Daoy (cell line): ENCODE data around the gene FNIP2. TPM values are rescaled to one million over a fixed set of nuclear protein-coding genes. Genes with fewer than 3 reads are reported as not detected.
"Not testable (repeated sequence)": the region's sequence is repeated elsewhere in the genome, so short reads cannot be mapped to it uniquely, and the experiment has no call there.

Experiments
- DNase-seq: peaks from one replicate; pipeline ENCODE4 v3.0.0-alpha.2; 2015; ENCODE audit warnings: low read depth
- total RNA-seq: library from RNA; depleted of rRNA; stranded (reverse); fragments of >200 nt; shearing (Covaris generic); gene quantifications from 2 replicates; pipeline ENCODE4 v1.2.3, GENCODE V29; 2014

The FNIP2 gene
- total RNA-seq, 1 experiment from 2014 or later, result 12.5 TPM

DNA sequence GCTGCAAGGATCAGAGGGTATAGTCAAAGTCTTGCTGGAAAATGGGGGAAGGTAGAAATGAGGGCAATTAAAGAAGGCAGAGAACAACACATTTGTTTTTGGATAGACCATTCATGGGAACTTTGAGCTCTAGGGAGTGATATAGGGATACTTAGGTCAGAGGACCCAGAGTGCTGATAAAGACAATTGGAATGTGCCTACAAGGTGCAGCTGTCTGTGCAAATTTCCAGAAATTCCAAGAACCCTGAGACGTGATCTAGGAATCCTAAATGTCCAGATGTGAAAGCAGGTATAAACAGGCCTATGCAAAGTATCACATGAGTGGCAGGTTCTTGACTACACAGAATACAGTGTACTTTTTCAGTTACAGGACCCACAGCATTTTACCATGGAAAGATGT lies 24.2 kb downstream of the FNIP2 start:
- DNase-seq, result no peak

DNA sequence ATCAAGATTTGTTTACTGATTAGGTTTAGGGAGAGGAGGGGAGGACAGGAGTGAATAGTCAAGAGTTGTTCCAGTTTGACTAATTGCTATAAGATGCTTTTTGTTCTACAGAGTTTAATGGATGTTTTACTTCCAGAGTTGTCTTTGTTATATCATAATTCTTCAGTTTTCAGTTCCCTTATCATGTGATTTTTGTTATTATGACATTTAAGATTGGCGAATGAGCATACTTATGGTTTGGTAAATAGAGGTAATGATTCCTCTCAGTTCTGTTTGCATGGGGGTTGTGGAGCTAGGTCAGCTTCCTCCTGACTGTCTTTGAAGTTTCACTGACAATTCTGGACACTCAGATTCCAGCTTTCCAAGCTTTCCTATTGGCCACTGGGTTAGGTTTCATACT lies 24.6 kb downstream of the FNIP2 start:
- not testable (repeated sequence) for DNase-seq

DNA sequence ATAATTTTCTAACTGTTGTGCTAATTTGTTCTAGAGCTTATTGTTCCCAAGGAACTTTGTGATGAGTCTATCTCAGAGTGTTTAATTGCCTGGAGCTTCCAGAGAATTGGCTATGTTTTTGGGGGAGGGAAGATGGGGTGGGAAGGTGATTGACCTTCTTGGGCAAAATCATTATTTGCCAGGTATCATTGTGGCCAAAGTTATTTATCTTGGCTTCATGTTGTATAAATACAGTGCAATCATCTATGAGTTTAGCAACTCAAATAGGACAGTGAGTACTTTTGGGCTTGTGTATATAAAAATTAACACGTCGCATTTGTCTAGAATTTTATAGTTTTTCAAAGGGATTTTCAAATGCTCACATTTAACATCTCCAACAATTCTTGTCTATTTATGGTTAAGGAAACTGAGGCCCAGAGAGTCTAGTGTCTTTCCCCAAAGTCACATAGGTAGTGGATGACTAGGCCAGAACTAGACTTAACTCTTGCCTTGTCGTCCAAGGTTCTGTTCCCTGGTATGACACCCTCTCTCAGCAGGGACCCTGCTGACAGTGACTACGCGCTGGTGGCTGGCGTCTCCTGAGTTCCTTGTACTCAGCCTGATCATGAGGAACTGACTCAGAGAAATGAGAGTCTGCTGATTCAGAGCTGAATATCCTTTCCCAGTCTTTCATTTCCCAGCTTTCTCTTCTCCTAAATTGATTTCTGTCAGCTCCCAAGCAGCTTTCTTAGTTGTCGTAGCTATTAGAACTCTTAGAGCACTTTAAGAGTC lies 27.7 kb downstream of the FNIP2 start:
- DNase-seq, result peak; percentile 20

DNA sequence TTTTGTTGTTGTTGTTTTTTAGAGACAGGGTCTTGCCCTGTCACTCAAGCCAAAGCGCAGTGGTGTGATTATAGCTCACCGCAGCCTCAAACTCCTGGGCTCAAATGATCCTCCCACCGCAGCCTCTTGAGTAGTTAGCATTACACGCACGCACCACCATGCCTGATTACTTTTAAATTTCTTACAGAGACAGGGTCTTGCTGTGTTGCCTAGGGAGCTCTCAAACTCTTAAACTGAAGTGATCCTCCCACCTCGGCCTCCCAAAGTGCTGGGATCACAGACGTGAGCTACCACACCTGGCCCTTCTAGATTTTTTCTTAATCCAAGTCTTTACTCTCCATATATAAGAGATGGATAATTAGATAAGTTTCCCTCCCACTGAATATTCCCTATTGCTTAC lies 29.2 kb downstream of the FNIP2 start:
- no peak for DNase-seq

DNA sequence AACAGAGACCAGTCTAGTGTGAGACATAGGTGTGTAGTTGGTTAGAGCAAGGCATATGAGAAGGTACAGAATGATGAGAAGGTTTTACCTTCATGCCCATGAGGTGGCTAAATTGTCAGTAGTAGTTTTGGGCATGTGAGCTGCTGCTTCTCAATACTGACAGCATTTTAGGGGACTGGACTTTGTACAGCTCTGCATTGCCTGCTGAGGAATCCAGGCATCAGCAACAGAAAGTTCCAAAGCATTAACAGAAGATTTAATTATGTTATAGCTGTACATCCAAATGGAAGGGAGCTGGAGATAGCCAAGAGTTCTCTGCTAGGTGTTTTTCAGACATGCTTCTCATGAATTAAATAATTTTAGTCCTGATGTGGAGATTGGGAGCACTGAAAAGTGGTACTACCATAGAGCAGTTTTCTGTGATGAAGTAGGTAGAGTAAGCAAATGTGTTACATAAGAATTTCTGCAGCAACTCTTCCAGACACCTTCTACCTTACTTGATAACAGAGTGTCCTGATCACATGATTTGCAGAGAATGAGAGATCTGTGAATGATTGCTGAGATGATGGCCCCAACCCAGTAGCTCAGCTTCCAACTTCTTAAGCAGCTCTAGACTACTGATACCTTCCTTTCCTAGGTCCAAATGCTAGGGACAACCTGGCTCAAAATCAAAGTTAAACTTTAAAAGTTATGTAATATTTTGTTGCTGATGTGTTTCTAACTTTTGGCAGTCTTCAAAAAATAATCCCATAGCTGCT lies 30.4 kb downstream of the FNIP2 start:
- DNase-seq, result no peak

DNA sequence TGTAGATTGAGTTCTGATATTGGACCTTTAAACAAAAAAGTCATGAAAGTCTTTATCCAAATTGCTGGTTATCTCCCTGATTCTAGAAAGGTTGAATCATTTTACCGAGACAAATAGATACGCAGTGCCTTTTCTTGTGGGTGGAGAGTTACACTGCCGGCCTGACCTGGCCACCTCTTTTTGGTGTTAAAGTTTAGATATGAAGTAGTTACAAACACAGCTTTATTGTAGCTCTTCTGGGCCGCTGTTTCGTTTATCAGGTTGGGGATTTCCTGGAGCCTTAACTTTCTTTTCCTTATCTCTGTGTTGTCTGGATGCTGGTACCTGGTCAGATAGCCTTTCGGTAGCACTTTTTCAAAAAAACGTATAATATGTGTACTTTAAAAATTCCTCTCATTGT lies 31.0 kb downstream of the FNIP2 start:
- DNase-seq, result no peak

DNA sequence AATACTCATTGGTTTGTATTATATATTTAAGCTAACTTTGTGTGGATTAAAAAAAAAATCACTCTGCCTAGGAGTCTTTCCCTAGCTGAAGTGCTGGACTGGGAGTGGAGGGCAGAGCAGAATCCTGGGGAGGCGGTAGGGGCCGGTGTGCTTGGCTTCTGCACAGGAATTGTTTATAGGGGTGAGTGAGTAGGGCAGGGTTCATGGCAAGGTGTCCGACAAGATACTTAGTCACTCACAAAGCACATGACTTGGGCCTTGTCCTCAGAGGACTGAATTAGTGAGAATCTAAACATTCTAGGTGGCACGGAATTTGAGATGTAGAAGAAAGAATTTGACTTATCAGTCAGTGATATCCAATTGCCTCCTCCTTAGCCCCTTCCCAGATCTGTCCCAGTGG lies 32.2 kb downstream of the FNIP2 start:
- DNase-seq, result peak; percentile 13

DNA sequence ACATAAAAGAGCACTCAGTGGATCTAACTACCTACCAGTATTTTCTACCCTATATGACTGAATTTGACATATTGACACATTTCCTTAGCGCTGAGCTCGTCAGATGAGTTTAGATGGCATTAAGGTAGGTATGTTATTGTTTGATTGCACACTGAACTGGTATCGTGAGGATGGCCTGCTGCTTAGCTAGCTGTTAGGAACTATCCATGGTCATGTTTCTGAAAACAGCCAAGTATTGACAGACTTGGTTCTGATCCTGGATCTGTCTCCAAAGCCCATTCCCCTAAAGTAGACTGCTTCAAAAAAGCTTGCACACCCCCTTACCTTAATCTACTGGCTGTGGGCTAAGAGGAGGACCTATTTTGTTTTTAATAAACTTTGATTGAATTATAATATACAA lies 32.9 kb downstream of the FNIP2 start:
- no peak for DNase-seq

DNA sequence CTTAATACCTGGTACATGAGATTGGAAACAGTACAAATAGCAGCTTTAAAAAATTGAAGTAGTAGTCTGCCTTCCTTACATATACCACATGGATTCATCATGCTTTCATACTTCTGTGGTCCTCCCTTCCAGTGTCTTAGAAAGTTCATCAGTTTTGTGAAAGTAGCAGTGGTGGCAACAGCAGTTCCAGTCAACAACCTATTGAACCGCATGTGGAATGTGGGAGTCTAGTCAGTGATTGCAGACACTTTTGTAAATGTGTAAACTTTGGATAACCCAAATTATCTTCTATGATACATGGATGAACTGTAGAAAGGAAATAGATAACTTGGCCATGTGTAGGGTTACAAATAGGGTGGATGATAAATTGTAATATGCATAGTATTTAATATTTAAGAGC lies 34.1 kb downstream of the FNIP2 start:
- DNase-seq, result no peak

DNA sequence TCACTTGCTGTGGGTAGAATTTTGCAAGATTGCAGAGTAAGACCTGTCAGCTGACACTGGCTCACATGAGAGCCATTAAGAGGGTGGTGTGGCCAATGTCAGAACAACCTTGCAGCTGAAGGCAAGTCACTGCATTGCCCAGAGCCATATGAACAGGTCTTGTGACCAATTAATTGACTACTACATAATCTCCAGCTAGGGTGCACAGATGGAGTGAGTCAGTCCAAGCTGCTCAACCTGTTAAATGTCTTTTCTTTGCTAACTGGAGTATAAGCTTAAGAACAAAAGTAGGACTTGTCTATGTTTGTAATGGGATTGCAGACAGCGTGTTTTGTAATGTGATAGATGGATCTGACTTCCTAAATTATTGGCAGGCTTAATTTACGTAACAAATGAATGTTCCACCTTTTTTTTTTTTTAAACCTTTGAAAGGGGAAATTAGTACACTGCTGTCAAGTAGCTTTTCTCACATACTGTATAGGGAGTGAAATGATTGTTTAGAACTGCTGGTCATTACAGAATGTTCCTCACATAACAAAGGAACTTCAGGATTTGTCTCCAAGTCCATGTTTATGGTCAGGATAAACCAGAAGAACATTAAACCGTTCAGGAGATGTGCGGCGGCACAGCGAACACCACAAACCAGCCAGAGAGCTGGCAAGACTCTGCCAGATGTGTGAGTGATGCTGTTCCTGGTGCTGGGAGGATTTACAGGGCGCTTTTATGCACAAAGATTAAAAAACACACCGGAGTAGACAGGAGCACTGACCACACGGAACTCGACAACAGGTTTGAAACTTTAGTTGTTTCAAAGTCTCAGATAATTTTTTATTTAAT lies 37.0 kb downstream of the FNIP2 start:
- no peak for DNase-seq

DNA sequence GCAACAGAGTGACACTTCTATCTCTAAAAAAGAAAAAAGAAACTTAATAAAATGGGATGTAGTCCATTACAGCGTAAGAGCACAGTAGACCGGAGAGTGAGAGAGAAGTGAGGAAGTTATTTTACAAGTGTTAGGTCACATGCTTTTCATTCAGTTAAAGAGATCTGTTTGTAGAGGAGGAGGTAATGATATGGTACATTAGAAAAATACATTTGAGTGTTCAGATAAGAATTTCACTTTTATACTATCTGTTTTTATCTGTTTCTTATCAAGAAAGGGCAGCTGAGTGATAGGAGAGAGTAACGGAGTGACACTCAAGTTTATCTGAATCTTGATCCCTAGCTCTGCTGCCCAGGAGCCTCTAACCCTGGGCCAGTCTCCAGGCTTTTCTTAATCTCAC lies 38.9 kb downstream of the FNIP2 start:
- no peak for DNase-seq

DNA sequence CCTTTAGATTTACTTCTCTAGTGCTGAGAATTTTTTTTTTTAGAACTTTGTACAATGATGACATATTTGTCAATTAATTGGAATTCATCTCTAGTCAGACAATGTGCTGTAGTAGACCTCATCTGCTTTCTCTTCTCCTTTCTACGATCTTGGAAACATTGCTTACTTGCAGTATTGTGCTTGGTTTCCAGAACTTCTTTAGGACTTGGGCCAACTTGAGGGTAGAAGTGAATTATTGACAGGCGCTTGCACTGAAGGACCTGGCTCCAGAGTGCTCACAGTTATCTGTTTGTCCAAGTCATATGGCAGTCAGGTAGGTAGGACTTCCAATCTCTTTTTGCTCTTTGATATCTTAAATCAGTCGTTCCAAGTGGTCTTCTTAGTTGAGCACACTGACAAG lies 39.6 kb downstream of the FNIP2 start:
- no peak for DNase-seq

DNA sequence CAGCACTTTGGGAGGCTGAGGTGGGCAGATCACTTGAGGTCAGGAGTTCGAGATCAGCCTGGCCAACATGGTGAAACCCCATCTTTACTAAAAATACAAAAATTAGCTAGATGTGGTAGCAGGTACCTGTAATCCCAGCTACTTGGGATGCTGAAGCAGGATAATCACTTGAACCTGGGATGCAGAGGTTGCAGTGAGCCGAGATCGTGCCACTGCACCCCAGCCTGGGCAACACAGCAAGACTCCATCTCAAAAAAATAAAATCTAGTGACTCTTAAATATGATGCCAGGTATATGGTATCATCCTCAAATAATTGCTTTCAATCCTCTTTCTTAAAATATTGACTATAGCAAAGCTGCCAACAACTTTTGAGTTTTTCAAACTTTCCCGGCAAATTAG lies 40.4 kb downstream of the FNIP2 start:
- DNase-seq, result not testable (repeated sequence)

DNA sequence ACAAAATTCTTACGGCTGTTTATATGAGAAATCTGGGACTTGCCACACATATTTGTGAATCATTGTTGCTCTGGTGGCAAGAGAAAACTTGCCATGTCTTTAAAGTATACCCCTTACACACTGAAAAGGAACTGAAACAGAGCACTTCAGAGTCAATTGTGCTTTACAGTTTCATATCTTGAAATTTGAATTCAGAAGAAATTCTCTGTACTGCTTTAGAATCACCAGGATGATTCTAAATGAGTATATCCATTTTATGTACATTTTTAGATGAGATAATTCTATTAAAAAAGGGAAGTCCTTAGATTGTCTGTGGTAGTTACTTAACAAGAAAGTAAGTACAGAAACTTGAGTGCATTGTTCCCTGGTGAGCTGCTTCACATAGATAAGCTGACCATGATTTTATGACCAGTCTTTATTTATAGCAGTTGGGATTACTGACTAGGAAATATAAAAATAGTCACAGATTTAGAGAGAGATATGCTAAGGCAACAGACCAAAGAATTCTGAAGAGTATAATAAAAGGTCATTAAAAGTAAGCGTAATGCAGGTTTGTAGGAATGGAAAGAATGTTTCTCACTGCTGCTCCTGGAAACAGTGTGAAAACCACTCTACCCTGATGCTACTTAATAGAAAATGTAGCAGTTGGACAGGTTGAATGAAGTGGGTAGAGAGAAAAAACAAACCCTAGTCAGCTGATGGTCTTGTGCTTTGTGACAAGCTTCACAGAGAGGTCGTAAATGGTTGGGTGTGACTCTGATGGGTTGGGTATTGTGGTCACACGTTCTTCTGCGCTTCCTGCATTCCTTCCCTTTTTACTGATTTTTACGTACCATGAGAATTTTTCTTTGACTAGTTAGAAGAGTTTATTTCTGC lies 41.0 kb downstream of the FNIP2 start:
- peak; percentile 75 for DNase-seq

DNA sequence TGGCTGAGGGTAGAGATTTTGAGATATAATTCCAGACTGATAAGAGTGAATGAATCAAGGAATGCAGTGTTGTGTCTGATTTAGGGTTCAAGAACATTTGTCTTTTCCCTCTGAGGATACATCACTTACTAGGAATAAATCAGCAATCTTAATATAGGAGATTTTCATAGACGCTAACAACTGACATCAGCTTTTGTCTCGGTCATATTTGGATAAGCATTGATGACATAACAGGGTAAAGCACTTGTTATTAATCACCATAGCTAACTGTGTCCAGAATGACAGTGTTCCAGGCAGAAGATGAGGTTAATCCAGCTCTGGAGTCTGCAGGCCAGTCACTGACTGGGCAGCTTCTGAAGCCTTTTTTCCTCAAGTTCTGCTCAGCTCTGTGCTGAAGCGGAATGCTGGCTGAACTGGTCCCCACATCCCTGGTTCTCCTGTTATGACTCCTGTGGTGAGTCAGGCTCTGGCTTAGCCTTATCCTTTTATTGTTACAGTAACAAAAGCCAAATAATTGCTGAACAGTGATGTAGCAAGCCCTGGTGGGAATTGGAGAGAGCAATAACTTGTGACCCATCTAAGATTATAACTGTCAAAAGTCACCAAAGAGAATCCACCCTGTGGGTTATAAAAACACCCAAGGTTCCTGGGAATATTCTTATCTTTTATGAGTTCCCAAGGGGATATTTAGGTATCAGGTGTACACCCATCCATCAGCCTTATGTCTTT lies 41.8 kb downstream of the FNIP2 start:
- peak; percentile 90 for DNase-seq

DNA sequence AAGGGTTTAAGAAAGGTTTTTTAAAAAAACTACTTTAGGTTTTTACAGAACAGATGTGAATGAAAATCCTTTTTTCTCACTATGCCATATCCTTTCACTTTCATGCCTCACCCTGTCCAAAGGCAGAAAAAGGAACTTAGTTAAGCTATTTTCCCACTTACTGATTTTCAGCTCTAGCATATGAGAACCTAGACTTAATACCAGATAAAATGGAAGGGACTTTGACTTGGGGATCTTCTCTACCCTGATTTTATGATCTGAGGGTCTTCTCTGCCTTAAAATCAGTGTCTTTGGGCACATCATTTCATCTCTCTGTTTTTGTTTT lies 42.4 kb downstream of the FNIP2 start:
- no peak for DNase-seq

DNA sequence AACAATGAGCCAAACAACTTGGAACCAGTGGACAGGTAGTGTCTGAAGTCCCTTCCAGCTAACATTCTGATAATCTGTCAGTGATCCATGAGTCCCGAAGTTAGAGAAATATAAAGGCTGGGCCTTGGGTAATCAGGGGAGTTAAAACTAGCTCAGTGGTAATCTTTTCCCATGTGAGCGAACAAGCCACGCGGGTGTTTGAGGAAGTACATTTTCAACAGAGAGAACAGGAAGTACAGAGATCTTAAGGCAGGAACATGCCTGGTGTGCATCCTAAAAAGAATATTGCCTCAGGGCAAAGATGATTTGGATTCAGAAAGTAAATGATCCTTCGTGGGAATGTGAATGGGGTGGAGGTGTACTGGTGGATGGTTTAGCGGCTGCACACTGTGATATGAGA lies 42.9 kb downstream of the FNIP2 start:
- DNase-seq, result no peak

DNA sequence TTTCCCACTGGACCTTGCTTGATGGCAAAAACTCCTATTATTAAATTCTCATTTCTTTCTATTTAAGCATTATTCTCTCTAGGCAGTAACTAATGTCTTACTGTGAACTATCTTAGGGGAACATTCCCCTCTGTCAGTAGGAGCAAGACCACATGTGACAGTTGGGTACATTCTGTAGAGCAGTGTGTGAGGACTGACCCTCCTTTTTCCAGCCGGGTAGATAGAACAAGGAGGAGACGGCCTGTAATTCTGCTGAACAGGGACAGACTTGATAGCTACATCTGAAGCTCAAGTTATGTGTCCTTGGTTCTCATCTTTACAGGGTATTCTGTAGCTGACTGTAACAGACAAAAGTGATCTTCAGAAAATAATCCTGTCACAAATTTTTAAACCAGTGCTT lies 43.3 kb downstream of the FNIP2 start:
- no peak for DNase-seq

DNA sequence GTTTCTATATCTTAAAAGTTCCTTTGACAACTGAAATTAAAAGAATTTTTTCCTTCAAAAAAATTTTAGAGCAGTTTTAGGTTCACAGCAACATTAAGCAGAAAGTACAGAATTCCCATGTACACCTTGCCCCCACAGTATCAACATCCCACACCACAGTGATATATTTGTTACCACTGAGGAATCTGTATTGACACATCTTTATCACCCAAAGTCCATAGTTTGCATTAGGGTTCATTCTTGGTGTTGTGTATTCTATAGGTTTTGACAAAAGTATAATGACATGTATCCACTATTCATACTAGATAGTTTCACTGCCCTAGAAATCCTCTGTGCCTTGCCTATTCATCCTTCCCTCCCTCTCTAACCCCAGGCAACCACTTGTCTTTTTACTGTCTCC lies 43.7 kb downstream of the FNIP2 start:
- DNase-seq, result no peak

DNA sequence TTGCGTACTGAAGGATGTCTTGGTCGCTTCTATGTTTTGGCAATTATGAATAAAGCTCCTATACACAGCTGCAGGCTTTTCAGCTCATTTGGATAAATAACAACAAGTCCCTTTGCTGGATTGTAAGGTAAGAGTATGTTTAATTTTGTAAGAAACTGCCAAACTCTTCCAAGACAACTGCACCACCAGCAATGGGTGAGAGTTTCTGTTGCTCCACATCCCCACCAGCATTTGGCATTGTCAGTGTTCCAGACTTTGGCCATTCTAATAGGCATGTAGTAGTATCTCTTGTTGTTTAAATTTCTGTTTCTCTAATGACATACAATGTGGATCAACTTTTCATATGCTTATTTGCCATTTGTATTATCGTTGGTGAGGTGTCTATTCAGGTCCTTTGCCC lies 44.3 kb downstream of the FNIP2 start:
- no peak for DNase-seq

DNA sequence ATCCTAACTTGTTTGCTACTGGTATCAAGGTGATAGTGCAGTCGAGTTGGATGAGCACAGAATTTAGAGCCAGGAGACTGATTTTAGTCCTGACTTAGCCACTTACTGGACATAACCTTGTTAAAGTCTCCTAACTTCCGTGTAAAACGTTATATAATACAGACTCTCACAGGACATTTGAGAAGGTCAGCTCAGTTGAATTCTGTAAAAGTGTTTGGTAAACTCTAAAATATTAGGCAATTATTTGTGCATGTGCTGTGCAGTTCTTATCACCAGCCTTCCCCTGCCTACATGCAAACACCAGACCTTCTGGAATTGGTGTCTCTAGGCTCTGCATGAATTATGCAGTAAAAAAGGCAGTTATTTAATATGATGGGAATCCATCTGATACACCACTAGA lies 45.4 kb downstream of the FNIP2 start:
- DNase-seq, result no peak
